Activated CD4-positive, alpha-beta T cell treated with anti-CD3 and anti-CD28 coated beads, Interleukin-2, Interleukin-4, amounts not matched to agents 100 ng/mL and 50 ng/mL, durations not matched to agents 16 hours and 8 hours (primary cell): ENCODE measurements around the gene DKK2.
"Not testable (repeated sequence)": the region's sequence is repeated elsewhere in the genome, so short reads cannot be mapped to it uniquely, and the experiment has no call there.

Experiments
- DNase-seq: peaks from one replicate; pipeline ENCODE4 v3.0.0-alpha.2; 2020; ENCODE audit warnings: low spot score

The DKK2 gene

GRCh38 chr4:106909486-106910188 lies 126.5 kb downstream of the DKK2 start:
- no peak for DNase-seq

GRCh38 chr4:106908049-106908448 lies 128.1 kb downstream of the DKK2 start:
- DNase-seq, result not testable (repeated sequence)

- no peak for DNase-seq
Measured at GRCh38 chr4:106907216-106907615, 128.9 kb downstream of the DKK2 start.

GRCh38 chr4:106906728-106907127 lies 129.4 kb downstream of the DKK2 start:
- no peak for DNase-seq

GRCh38 chr4:106898621-106899230 lies 137.4 kb downstream of the DKK2 start:
- DNase-seq, result peak; percentile 43

GRCh38 chr4:106893903-106894302 lies 142.2 kb downstream of the DKK2 start:
- DNase-seq, result no peak

- no peak for DNase-seq
Measured at GRCh38 chr4:106893395-106893881, 142.7 kb downstream of the DKK2 start.

- no peak for DNase-seq
Measured at GRCh38 chr4:106892786-106893185, 143.3 kb downstream of the DKK2 start.

- no peak for DNase-seq
Measured at GRCh38 chr4:106875340-106875739, 160.8 kb downstream of the DKK2 start.
